ENCODE results near the gene TYRP1.

The TYRP1 gene

DNA sequence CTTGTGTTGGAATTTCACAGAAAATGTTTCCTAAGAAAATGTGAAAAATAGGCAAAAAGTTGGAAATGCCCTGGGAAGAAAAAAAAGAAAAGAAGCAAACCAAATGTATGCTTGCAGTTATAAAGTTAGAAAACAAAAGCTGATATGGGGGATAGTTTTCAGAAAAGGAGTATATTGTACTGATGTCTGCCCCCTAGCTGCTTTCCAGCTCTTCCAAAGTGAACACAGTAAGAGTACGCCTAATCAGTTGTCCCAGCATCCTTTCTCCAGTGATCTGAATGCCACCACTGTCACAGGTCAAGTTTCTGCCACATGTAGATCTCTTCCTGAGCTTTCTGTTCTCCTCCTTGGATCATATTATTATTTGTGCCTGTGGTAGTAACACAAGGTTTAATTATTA lies 5.8 kb downstream of the TYRP1 start:
- peak overlapping the region; percentile 40; the same call in 1 of the 2 replicates for H2AFZ ChIP-seq (ENCODE audit: low read length)
- no peak overlapping the region for H3K4me3 ChIP-seq (ENCODE audit: low read length, poor library complexity, severe bottlenecking)
- no peaks in the 10 kb centered on the region for H3F3A ChIP-seq (ENCODE audit: low read depth)
- H3K36me3 ChIP-seq (ENCODE audit: insufficient read depth, low read length) = no peaks in the 10 kb centered on the region
- no peaks in the 10 kb centered on the region for H4K20me1 ChIP-seq (ENCODE audit: insufficient read depth, low read length, poor library complexity, severe bottlenecking)
- peaks cover 25% of the 10 kb centered on the region for H3K4me1 ChIP-seq (ENCODE audit: insufficient read depth, low read length, poor library complexity, severe bottlenecking)
- H3K9me3 ChIP-seq (ENCODE audit: insufficient read depth, low read depth, low read length) = no peaks in the 10 kb centered on the region
- peak overlapping the region; percentile 55 for H3K4me2 ChIP-seq (ENCODE audit: low read depth, low read length, poor library complexity, severe bottlenecking)
- no peak for TF ChIP-seq EZH2phosphoT487 (IDR thresholded peaks at IDR 0.05; ENCODE audit: borderline replicate concordance)
- TF ChIP-seq, protein P1, sequence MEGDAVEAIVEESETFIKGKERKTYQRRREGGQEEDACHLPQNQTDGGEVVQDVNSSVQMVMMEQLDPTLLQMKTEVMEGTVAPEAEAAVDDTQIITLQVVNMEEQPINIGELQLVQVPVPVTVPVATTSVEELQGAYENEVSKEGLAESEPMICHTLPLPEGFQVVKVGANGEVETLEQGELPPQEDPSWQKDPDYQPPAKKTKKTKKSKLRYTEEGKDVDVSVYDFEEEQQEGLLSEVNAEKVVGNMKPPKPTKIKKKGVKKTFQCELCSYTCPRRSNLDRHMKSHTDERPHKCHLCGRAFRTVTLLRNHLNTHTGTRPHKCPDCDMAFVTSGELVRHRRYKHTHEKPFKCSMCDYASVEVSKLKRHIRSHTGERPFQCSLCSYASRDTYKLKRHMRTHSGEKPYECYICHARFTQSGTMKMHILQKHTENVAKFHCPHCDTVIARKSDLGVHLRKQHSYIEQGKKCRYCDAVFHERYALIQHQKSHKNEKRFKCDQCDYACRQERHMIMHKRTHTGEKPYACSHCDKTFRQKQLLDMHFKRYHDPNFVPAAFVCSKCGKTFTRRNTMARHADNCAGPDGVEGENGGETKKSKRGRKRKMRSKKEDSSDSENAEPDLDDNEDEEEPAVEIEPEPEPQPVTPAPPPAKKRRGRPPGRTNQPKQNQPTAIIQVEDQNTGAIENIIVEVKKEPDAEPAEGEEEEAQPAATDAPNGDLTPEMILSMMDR (conservative IDR thresholded peaks at IDR 0.05; ENCODE audit: low read length) = peak; percentile 48; the same call in 1 of the 2 replicates
- H3K9ac ChIP-seq (ENCODE audit: low read depth, low read length, poor library complexity, severe bottlenecking) = no peak overlapping the region
- H3K27me3 ChIP-seq (ENCODE audit: insufficient read depth, low read length, poor library complexity, severe bottlenecking) = no peaks in the 10 kb centered on the region
- H3K79me2 ChIP-seq (ENCODE audit: insufficient read depth, low read length) = no peaks in the 10 kb centered on the region
- no peaks in the 10 kb centered on the region for H3K9me2 ChIP-seq (replicated peaks; ENCODE audit: low read depth, low read length)

DNA sequence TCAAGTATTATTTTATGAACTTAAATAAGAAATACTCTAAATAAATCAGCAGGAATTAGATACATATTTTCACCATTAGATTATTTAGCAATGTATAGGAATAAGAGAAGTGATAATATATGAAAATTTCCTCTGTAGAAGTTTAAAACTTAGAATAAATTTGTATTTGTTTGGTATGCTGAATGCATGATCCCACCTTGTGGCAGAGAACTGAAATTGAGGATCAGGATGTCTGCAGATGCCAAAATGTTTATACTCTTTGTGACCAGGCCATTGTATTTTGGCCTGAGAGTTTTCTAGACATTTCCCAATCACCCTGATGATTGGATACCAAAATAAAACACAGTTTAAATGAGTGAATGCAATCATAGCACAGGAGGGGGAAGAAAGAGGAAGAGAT lies 6.3 kb downstream of the TYRP1 start:
- no peak overlapping the region for H3K4me3 ChIP-seq (ENCODE audit: low read length, poor library complexity, severe bottlenecking)
- no peak overlapping the region for H3K9ac ChIP-seq (ENCODE audit: low read depth, low read length, poor library complexity, severe bottlenecking)
- H2AFZ ChIP-seq (ENCODE audit: low read length) = no peak overlapping the region
- H3K4me1 ChIP-seq (ENCODE audit: insufficient read depth, low read length, poor library complexity, severe bottlenecking) = peaks cover 25% of the 10 kb centered on the region
- H4K20me1 ChIP-seq (ENCODE audit: insufficient read depth, low read length, poor library complexity, severe bottlenecking) = no peaks in the 10 kb centered on the region
- no peaks in the 10 kb centered on the region for H3K79me2 ChIP-seq (ENCODE audit: insufficient read depth, low read length)
- H3K9me2 ChIP-seq (replicated peaks; ENCODE audit: low read depth, low read length) = no peaks in the 10 kb centered on the region
- H3K9me3 ChIP-seq (ENCODE audit: insufficient read depth, low read depth, low read length) = no peaks in the 10 kb centered on the region
- no peaks in the 10 kb centered on the region for H3K27me3 ChIP-seq (ENCODE audit: insufficient read depth, low read length, poor library complexity, severe bottlenecking)
- TF ChIP-seq, protein P1 (conservative IDR thresholded peaks at IDR 0.05; ENCODE audit: low read length) = peak; percentile 42; the same call in 1 of the 2 replicates
- no peak for TF ChIP-seq EZH2phosphoT487 (IDR thresholded peaks at IDR 0.05; ENCODE audit: borderline replicate concordance)
- H3F3A ChIP-seq (ENCODE audit: low read depth) = no peaks in the 10 kb centered on the region
- H3K4me2 ChIP-seq (ENCODE audit: low read depth, low read length, poor library complexity, severe bottlenecking) = no peak overlapping the region
- no peaks in the 10 kb centered on the region for H3K36me3 ChIP-seq (ENCODE audit: insufficient read depth, low read length)

DNA sequence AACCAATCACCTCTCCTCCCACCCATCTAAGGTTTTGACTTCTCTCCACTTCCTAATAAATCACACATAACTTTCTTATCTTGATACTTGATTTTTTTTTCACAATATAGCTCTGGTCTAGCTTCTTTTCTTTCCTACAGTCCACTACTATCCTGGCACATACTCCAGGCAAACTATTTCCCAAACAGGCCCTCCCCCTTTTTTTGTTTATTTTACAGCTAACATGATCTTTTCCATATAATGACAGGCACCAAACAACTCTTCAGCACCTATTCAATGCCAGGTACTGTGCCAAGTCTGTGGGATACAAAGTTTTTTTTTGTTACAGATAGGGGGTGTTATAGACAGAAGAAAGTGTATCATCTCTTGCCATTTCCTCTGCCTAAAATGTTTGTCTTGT lies 7.9 kb downstream of the TYRP1 start:
- Histone ChIP-seq H3K27me3 (ENCODE audit: insufficient read depth, low read length, poor library complexity, severe bottlenecking) (no peaks in the 10 kb centered on the region), H3K4me1 (ENCODE audit: insufficient read depth, low read length, poor library complexity, severe bottlenecking) (peaks cover 24% of the 10 kb centered on the region), H4K20me1 (ENCODE audit: insufficient read depth, low read length, poor library complexity, severe bottlenecking) (no peaks in the 10 kb centered on the region), H3K9me2 (replicated peaks; ENCODE audit: low read depth, low read length) (no peaks in the 10 kb centered on the region), H2AFZ (ENCODE audit: low read length) (no peak overlapping the region), H3K9ac (ENCODE audit: low read depth, low read length, poor library complexity, severe bottlenecking) (no peak overlapping the region), H3K79me2 (ENCODE audit: insufficient read depth, low read length) (no peaks in the 10 kb centered on the region), H3K36me3 (ENCODE audit: insufficient read depth, low read length) (no peaks in the 10 kb centered on the region), H3K4me2 (ENCODE audit: low read depth, low read length, poor library complexity, severe bottlenecking) (no peak overlapping the region), H3K9me3 (ENCODE audit: insufficient read depth, low read depth, low read length) (no peaks in the 10 kb centered on the region), H3F3A (ENCODE audit: low read depth) (no peaks in the 10 kb centered on the region), H3K4me3 (ENCODE audit: low read length, poor library complexity, severe bottlenecking) (no peak overlapping the region)
- TF ChIP-seq, protein P1 (conservative IDR thresholded peaks at IDR 0.05; ENCODE audit: low read length) = no peak
- TF ChIP-seq EZH2phosphoT487 (IDR thresholded peaks at IDR 0.05; ENCODE audit: borderline replicate concordance) = no peak

Measured in Loucy (cell line).